NT2/D1 (cell line): ENCODE measurements around the gene DIS3L2.

Source experiments
- SUZ12 ChIP-seq: IDR thresholded peaks from 2 replicates; pipeline ENCODE4 v1.6.1; 2011; ENCODE audit not compliant: insufficient read length, insufficient read depth; ENCODE audit errors: extremely low read depth
- YY1 ChIP-seq: IDR thresholded peaks from 2 replicates; pipeline ENCODE4 v1.6.1; 2011; ENCODE audit not compliant: insufficient read length, insufficient read depth
- ZNF274 ChIP-seq: IDR thresholded peaks from 2 replicates; pipeline ENCODE4 v1.6.1; 2011; ENCODE audit warnings: mild to moderate bottlenecking, low read depth, low read length

- TF ChIP-seq ZNF274, result no peak
- no peak for TF ChIP-seq YY1
- no peak for TF ChIP-seq SUZ12
These were observed 162.8 kb downstream of the DIS3L2 start for GRCh38 chr2:232124309-232124708.
